Right cardiac atrium (tissue), 5 donors: ENCODE measurements around the gene PRKAG3. TPM values are rescaled to one million over a fixed set of nuclear protein-coding genes. Genes with fewer than 3 reads are reported as not detected.

Experiments used
- ATAC-seq, 2 donors: fragments of 200-7000 bp; cut with Tn5 transposase; one replicate each; pipeline versions ENCODE4 v1.8.0 to v1.9.1; 2020; ENCODE audit warnings: moderate library complexity in 2 of 2, mild to moderate bottlenecking in 1 of 2
- DNase-seq, 3 donors: peaks; one replicate each; pipeline ENCODE4 v3.0.0-alpha.2; 2020
- H3K27ac ChIP-seq: one replicate; pipeline ENCODE4 v1.5.1; 2013; ENCODE audit warnings: mild to moderate bottlenecking, low read length, control low read depth, moderate library complexity
- H3K27me3 ChIP-seq: one replicate; pipeline ENCODE4 v1.6.1; 2013; ENCODE audit not compliant: control insufficient read depth, insufficient read depth
- H3K4me1 ChIP-seq: one replicate; pipeline ENCODE4 v1.6.1; 2013; ENCODE audit warnings: low read length; ENCODE audit not compliant: control insufficient read depth, insufficient read depth
- H3K4me3 ChIP-seq: one replicate; pipeline ENCODE4 v1.5.1; 2013; ENCODE audit warnings: low read length, control low read depth
- H3K9me3 ChIP-seq: one replicate; pipeline ENCODE4 v1.6.1; 2013; ENCODE audit warnings: low read length; ENCODE audit not compliant: control insufficient read depth
- WGBS: extraction: QIAGEN DNeasy Blood & Tissue Kit; methylation state at CpG from one replicate; pipeline ENCODE4 v1.1.7; 2013; 5-methylcytosine and 5-hydroxymethylcytosine counted together
- intact Hi-C, 4 donors: fragments of 100-400 bp; cut with DNase I; formaldehyde crosslinking; loops; one replicate each; pipeline versions ENCODE4 v1.11.0 to v1.14.0; 2022 to 2023
- polyA plus RNA-seq: library from polyadenylated mRNA; stranded (reverse); fragments of 200-250 nt; gene quantifications from one replicate; pipeline ENCODE4 v1.2.3, GENCODE V29; 2013
- total RNA-seq, 4 donors: library from RNA; stranded (reverse); fragmentation: NEBNext Ultra II Directional; extraction: Animal tissue kit (Norgen Biotek cat#: 25700); gene quantifications; one replicate each; pipeline ENCODE4 v1.2.1, GENCODE V29; 2021
- donor health status: healthy with polysubstance abuse.
- donor health status: DM: no; HTN: yes; CAD: no.
- donor health status: DM: no; HTN: no; CAD: no.
- donor health status: DM: no; HTN: yes; CAD: no; lungs with severe emphysema.
- donor health status: DM: yes; HTN: yes; CAD: no.

The PRKAG3 gene
- total and polyA plus RNA-seq, 5 donors: 0.07 to 0.15 (median 0.14) TPM; not detected in 2

GRCh38 chr2:218798767-218799504 is 32.7 kb downstream of the PRKAG3 start:
- WGBS: 45% methylated on average over 12 of the region's 12 CpGs
- no peaks in the 10 kb centered on the region for H3K27me3 ChIP-seq
- H3K4me1 ChIP-seq: no peaks in the 10 kb centered on the region
- H3K4me3 ChIP-seq: no peak overlapping the region
- DNase-seq (no peak), ATAC-seq (no peak)
- H3K27ac ChIP-seq: no peak overlapping the region
- intact Hi-C loops: no loop called here
- H3K9me3 ChIP-seq: no peaks in the 10 kb centered on the region

GRCh38 chr2:218796691-218797090 is 34.9 kb downstream of the PRKAG3 start:
- intact Hi-C loops: no loop called here
- no peak overlapping the region for H3K4me3 ChIP-seq
- H3K27ac ChIP-seq: no peak overlapping the region
- ATAC-seq (no peak), DNase-seq (no peak)
- no peaks in the 10 kb centered on the region for H3K4me1 ChIP-seq
- no peaks in the 10 kb centered on the region for H3K27me3 ChIP-seq
- H3K9me3 ChIP-seq: no peaks in the 10 kb centered on the region
- WGBS: 90% methylated on average over 4 of the region's 4 CpGs

DNA sequence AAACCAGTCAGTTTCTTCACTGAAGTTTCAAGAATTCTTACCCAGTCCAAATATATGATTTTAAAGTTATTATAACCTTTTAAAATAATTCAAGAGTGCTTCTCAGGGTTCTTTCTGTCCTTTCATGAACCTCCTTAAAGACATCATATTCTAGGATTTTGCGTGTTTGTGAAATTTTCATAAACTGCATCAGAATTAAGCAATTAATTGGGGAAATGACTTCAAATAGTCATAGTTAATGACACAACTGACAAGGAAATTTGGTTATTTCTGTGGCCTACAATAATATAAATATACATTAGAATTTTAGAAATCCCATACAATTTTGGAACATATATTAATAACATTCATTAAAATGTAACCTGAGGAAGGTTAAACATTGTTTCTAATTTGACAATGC is 39.2 kb downstream of the PRKAG3 start:
- WGBS: 96% methylated on average over 1 of the region's 1 CpG
- no peaks in the 10 kb centered on the region for H3K27me3 ChIP-seq
- H3K9me3 ChIP-seq: peaks cover 2% of the 10 kb centered on the region
- H3K4me1 ChIP-seq: no peaks in the 10 kb centered on the region
- DNase-seq (no peak), ATAC-seq (no peak)
- no peak overlapping the region for H3K27ac ChIP-seq
- intact Hi-C loops: no loop called here
- no peak overlapping the region for H3K4me3 ChIP-seq

DNA sequence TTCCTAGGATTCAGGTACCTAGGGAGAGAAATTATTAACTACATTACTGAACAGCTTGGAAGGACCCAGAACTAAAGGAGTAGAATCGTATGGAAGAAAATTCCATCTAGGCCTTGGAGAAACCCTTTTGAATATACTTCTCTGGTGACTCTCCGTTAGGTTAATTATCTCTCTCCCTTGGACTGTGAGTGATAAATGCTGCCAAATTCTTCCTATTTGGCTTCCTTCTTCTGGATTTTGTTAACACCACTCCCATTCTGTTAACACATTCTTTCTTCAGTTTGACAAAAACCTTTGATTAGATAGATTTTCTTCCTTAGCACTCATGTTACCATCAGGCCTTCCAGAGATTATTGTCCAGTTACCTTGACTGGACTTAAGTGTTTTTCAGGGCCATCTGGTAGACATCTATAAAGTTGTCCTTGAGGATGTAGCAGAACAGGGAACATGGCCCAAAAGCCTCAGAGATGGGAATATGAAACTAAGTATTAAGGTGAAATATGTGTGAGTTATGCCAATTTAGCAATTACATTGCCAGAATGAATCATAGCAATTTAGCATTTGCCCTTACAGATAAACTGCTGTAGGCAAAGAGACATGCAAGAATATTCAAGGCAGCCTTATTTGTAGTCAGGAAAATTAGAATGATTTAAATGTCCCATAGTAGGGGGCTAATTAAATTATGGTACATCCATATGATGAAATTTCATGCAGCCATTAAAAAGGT is 42.9 kb downstream of the PRKAG3 start:
- Histone ChIP-seq H3K4me3 (no peak overlapping the region), H3K9me3 (peaks cover 2% of the 10 kb centered on the region), H3K27me3 (no peaks in the 10 kb centered on the region), H3K4me1 (no peaks in the 10 kb centered on the region), H3K27ac (no peak overlapping the region)
- WGBS: 52% methylated on average over 2 of the region's 2 CpGs
- intact Hi-C loops: no loop called here
- peak in 1 of 2 donors; percentile 47 for ATAC-seq
- DNase-seq: no peak

- intact Hi-C loops: no loop called here
- H3K27me3 ChIP-seq: no peaks in the 10 kb centered on the region
- DNase-seq (no peak), ATAC-seq (no peak)
- WGBS: 90% methylated on average over 3 of the region's 3 CpGs
- H3K4me3 ChIP-seq: no peak overlapping the region
- no peaks in the 10 kb centered on the region for H3K4me1 ChIP-seq
- H3K27ac ChIP-seq: no peak overlapping the region
- peaks cover 2% of the 10 kb centered on the region for H3K9me3 ChIP-seq
Observed at GRCh38 chr2:218786133-218786532, 45.5 kb downstream of the PRKAG3 start.

GRCh38 chr2:218785103-218785502 is 46.5 kb downstream of the PRKAG3 start:
- 31% methylated on average over 1 of the region's 1 CpG for WGBS
- ATAC-seq (no peak), DNase-seq (no peak)
- no peaks in the 10 kb centered on the region for H3K27me3 ChIP-seq
- no peaks in the 10 kb centered on the region for H3K4me1 ChIP-seq
- no peak overlapping the region for H3K4me3 ChIP-seq
- intact Hi-C loops: no loop called here
- H3K9me3 ChIP-seq: peaks cover 2% of the 10 kb centered on the region
- H3K27ac ChIP-seq: no peak overlapping the region

- intact Hi-C loops: no loop called here
- Histone ChIP-seq H3K9me3 (peaks cover 2% of the 10 kb centered on the region), H3K27me3 (no peaks in the 10 kb centered on the region), H3K4me3 (peak overlapping the region; percentile 17), H3K4me1 (no peaks in the 10 kb centered on the region), H3K27ac (no peak overlapping the region)
- 88% methylated on average over 4 of the region's 4 CpGs for WGBS
- no peak for ATAC-seq
- DNase-seq: no peak
Observed at GRCh38 chr2:218783688-218784087, 47.9 kb downstream of the PRKAG3 start.

GRCh38 chr2:218782528-218782844 is 49.1 kb downstream of the PRKAG3 start:
- Histone ChIP-seq H3K4me3 (peak overlapping the region; percentile 46), H3K4me1 (no peaks in the 10 kb centered on the region), H3K9me3 (no peaks in the 10 kb centered on the region), H3K27ac (peak overlapping the region; percentile 49), H3K27me3 (no peaks in the 10 kb centered on the region)
- ATAC-seq (peak; percentile 45 to 60), DNase-seq (peak in 1 of 3 donors; percentile 49)
- 11% methylated on average over 6 of the region's 6 CpGs for WGBS
- intact Hi-C loops: no loop called here

DNA sequence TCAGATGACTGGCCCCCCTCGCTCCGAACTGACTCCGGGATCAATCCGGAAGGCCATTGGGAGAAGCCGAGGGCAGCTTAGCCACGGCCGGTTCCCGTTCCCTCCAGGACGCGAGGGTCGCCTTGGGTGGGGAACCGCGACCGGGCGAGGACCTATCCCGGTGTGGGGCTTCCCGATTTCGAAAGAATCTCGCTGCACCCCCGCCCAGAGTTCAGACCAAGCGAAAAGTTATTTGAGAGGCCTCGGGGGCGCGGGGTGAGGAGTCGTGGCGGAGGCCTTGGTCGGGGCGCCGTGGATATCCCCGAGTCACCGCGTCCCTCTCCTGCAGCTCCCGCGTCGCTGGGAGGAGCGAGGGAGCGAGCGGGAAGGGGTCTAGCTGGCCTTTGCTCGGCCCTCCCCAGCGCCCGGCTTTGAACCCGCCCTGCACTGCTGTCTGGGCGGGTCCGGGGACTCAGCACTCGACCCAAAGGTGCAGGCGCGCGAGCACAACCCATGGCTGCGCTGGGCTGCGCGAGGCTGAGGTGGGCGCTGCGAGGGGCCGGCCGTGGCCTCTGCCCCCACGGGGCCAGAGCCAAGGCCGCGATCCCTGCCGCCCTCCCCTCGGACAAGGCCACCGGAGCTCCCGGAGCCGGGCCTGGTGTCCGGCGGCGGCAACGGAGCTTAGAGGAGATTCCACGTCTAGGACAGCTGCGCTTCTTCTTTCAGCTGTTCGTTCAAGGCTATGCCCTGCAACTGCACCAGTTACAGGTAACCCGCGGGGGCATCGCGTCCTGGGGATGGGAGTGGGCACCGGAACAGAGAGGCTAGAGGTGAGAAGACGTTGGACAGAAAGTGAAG is 49.7 kb downstream of the PRKAG3 start, which contains the start of gene CYP27A1:
Gene CYP27A1 (plus strand): TSS at position 457 of the 837 bp plus-strand sequence. CDS start 36 bp downstream, at position 493.
- 1% methylated on average over 76 of the region's 76 CpGs for WGBS
- Histone ChIP-seq H3K9me3 (no peaks in the 10 kb centered on the region), H3K4me3 (peak within 1 kb of the TSS; percentile 46), H3K27me3 (no peaks in the 10 kb centered on the region), H3K4me1 (no peaks in the 10 kb centered on the region), H3K27ac (peak within 1 kb of the TSS; percentile 49)
- intact Hi-C loops: no loop called here
- DNase-seq: peak; percentile 67 to 88 (median 81)
- peak; percentile 93 to 94 for ATAC-seq

GRCh38 chr2:218780851-218781690 is 50.5 kb downstream of the PRKAG3 start:
- H3K27ac ChIP-seq: peak overlapping the region; percentile 37
- no peaks in the 10 kb centered on the region for H3K9me3 ChIP-seq
- peak; percentile 49 to 65 (median 60) for DNase-seq
- ATAC-seq: peak in 1 of 2 donors; percentile 31
- H3K4me1 ChIP-seq: no peaks in the 10 kb centered on the region
- 36% methylated on average over 15 of the region's 15 CpGs for WGBS
- intact Hi-C loops: no loop called here
- H3K4me3 ChIP-seq: peak overlapping the region; percentile 46
- H3K27me3 ChIP-seq: no peaks in the 10 kb centered on the region
